IMR-90 (cell line): Measurements from ENCODE around the gene FBLN1. TPM values are rescaled to one million over a fixed set of nuclear protein-coding genes. Genes with fewer than 3 reads are reported as not detected.
A peak's percentile ranks its signal among the peaks of the same experiment; 100 is the strongest.

ENCODE experiments used
- ATAC-seq: fragments of 200-7000 bp; cut with Tn5 transposase; 2 replicates; pipeline ENCODE4 v1.9.1; 2020; ENCODE audit warnings: low read depth, mild to moderate bottlenecking, moderate library complexity
- BruUV-seq: library from RNA; stranded (reverse); fragments of 400-500 nt; replicated peaks from 2 replicates; lab custom pipeline; 2021; lab: Mats Ljungman, UMichigan
- CTCF ChIA-PET: fragments of 300-600 bp; formaldehyde crosslinking; extraction: SDS; loops from one replicate; lab custom pipeline; 2021; ENCODE audit warnings: antibody characterized with exemption; lab: Yijun Ruan, JAX
- POLR2A ChIA-PET: fragments of 300-600 bp; sonication (Branson Sonifier 250); formaldehyde crosslinking; loops from one replicate; lab custom pipeline; 2022; ENCODE audit warnings: antibody characterized with exemption; ENCODE audit not compliant: unreplicated experiment; lab: Charles Lee
- DNase-seq: peaks from one replicate; pipeline ENCODE4 v3.0.0; 2013
- H2AFZ ChIP-seq: replicated peaks from 2 replicates; pipeline ENCODE3; 2013; ENCODE audit warnings: low read length, mild to moderate bottlenecking; ENCODE audit not compliant: poor library complexity
- H2AK5ac ChIP-seq: 2 replicates; pipeline ENCODE4 v1.6.1; 2013; ENCODE audit warnings: low read depth, low read length, inconsistent platforms
- H2AK9ac ChIP-seq: replicated peaks from 2 replicates; pipeline ENCODE3; 2013; ENCODE audit warnings: mild to moderate bottlenecking, low read depth, low read length, moderate library complexity; ENCODE audit not compliant: poor library complexity
- H2BK120ac ChIP-seq: 2 replicates; pipeline ENCODE4 v1.6.1; 2013; ENCODE audit warnings: low read depth, low read length, inconsistent platforms
- H2BK15ac ChIP-seq: 3 replicates; pipeline ENCODE4 v1.6.1; 2013; ENCODE audit warnings: low read depth, low read length, inconsistent platforms
- H2BK20ac ChIP-seq: 2 replicates; pipeline ENCODE4 v1.6.1; 2013; ENCODE audit warnings: low read depth, mild to moderate bottlenecking, inconsistent platforms, low read length, moderate library complexity
- H2BK5ac ChIP-seq: 2 replicates; pipeline ENCODE4 v1.6.1; 2013; ENCODE audit warnings: mild to moderate bottlenecking, low read depth, low read length, inconsistent platforms; ENCODE audit not compliant: poor library complexity, severe bottlenecking
- H3K14ac ChIP-seq: replicated peaks from 2 replicates; pipeline ENCODE4 v1.6.1; 2013; ENCODE audit warnings: low read depth, low read length, inconsistent platforms
- H3K18ac ChIP-seq: 2 replicates; pipeline ENCODE4 v1.6.1; 2013; ENCODE audit warnings: low read depth, low read length, control low read depth
- H3K23ac ChIP-seq: 2 replicates; pipeline ENCODE4 v1.6.1; 2013; ENCODE audit warnings: low read depth, low read length, inconsistent platforms
- H3K27ac ChIP-seq: 2 replicates; pipeline ENCODE4 v1.5.1; 2013; ENCODE audit warnings: mild to moderate bottlenecking, control low read depth, low read length; ENCODE audit not compliant: insufficient read depth
- H3K27me3 ChIP-seq: 2 replicates; pipeline ENCODE4 v1.6.1; 2013; ENCODE audit warnings: low read length; ENCODE audit not compliant: control insufficient read depth, insufficient read depth
- H3K36me3 ChIP-seq: 2 replicates; pipeline ENCODE4 v1.6.1; 2013; ENCODE audit warnings: low read length, mixed read lengths; ENCODE audit not compliant: control insufficient read depth, insufficient read depth
- H3K4ac ChIP-seq: 2 replicates; pipeline ENCODE4 v1.6.1; 2013; ENCODE audit warnings: low read depth, low read length, inconsistent platforms
- H3K4me1 ChIP-seq: 2 replicates; pipeline ENCODE4 v1.6.1; 2013; ENCODE audit warnings: low read length, mixed read lengths; ENCODE audit not compliant: control insufficient read depth, insufficient read depth
- H3K4me2 ChIP-seq: 2 replicates; pipeline ENCODE4 v1.6.1; 2013; ENCODE audit warnings: low read depth, mild to moderate bottlenecking, control low read depth, low read length, moderate library complexity
- H3K4me3 ChIP-seq: 2 replicates; pipeline ENCODE4 v1.5.1; 2013; ENCODE audit warnings: low read depth, mild to moderate bottlenecking, control low read depth, low read length, moderate library complexity; ENCODE audit not compliant: insufficient read depth
- H3K56ac ChIP-seq: 2 replicates; pipeline ENCODE4 v1.6.1; 2013; ENCODE audit warnings: low read length, inconsistent platforms; ENCODE audit not compliant: insufficient read depth; ENCODE audit errors: extremely low read depth
- H3K79me1 ChIP-seq, 2 experiments: 2 replicates each; pipeline ENCODE4 v1.6.1; 2013; ENCODE audit warnings: low read length in 2 of 2, inconsistent platforms in 1 of 2, low read depth in 1 of 2
- H3K9ac ChIP-seq: 2 replicates; pipeline ENCODE4 v1.6.1; 2013; ENCODE audit warnings: low read depth, low read length, control low read depth
- H3K9me1 ChIP-seq: 2 replicates; pipeline ENCODE4 v1.6.1; 2013; ENCODE audit warnings: low read length, inconsistent platforms; ENCODE audit not compliant: insufficient read depth
- H3K9me3 ChIP-seq: 2 replicates; pipeline ENCODE4 v1.6.1; 2013; ENCODE audit warnings: low read length; ENCODE audit not compliant: control insufficient read depth, insufficient read depth
- H4K20me1 ChIP-seq: 2 replicates; pipeline ENCODE4 v1.6.1; 2013; ENCODE audit warnings: low read length, inconsistent platforms; ENCODE audit not compliant: insufficient read depth
- H4K5ac ChIP-seq: 2 replicates; pipeline ENCODE4 v1.6.1; 2013; ENCODE audit warnings: mild to moderate bottlenecking, low read depth, low read length, control low read depth
- H4K8ac ChIP-seq, 2 experiments: 2 replicates each; pipeline ENCODE4 v1.6.1; 2013; ENCODE audit warnings: low read depth in 2 of 2, low read length in 2 of 2, control low read depth in 1 of 2, inconsistent platforms in 1 of 2
- H4K91ac ChIP-seq: 2 replicates; pipeline ENCODE4 v1.6.1; 2013; ENCODE audit warnings: low read depth, low read length, inconsistent platforms; ENCODE audit not compliant: insufficient read depth
- BHLHE40 ChIP-seq: fragments of 150-350 bp; IDR thresholded peaks from 2 replicates; pipeline ENCODE4 v1.6.1; 2016; ENCODE audit warnings: mild to moderate bottlenecking, low read depth, low read length
- CEBPB ChIP-seq: IDR thresholded peaks from 2 replicates; pipeline ENCODE4 v1.6.1; 2012; ENCODE audit warnings: low read depth, low read length, improper control_type of control experiment
- MAFK ChIP-seq: IDR thresholded peaks from 2 replicates; pipeline ENCODE4 v1.6.1; 2012; ENCODE audit warnings: low read depth, low read length, improper control_type of control experiment
- MXI1 ChIP-seq: IDR thresholded peaks from 2 replicates; pipeline ENCODE4 v1.6.1; 2012; ENCODE audit warnings: low read depth, mild to moderate bottlenecking, low read length, moderate library complexity, borderline replicate concordance
- NFE2L2 ChIP-seq: fragments of 150-350 bp; IDR thresholded peaks from 2 replicates; pipeline ENCODE4 v1.6.1; 2016; ENCODE audit warnings: low read depth, mild to moderate bottlenecking, low read length
- RAD21 ChIP-seq: IDR thresholded peaks from 2 replicates; pipeline ENCODE4 v1.6.1; 2012; ENCODE audit warnings: low read length, improper control_type of control experiment
- RCOR1 ChIP-seq: IDR thresholded peaks from 2 replicates; pipeline ENCODE4 v1.6.1; 2012; ENCODE audit warnings: mild to moderate bottlenecking, low read length, improper control_type of control experiment; ENCODE audit not compliant: insufficient replicate concordance
- RFX5 ChIP-seq: IDR thresholded peaks from 2 replicates; pipeline ENCODE4 v1.8.0; 2012; ENCODE audit warnings: low read depth, mild to moderate bottlenecking, low read length, moderate library complexity
- SMC3 ChIP-seq: fragments of 150-350 bp; IDR thresholded peaks from 2 replicates; pipeline ENCODE4 v1.6.1; 2016; ENCODE audit warnings: low read depth, mild to moderate bottlenecking, antibody characterized with exemption, low read length, moderate library complexity
- WGBS, 2 experiments: methylation state at CpG; one replicate each; pipeline versions ENCODE4 v1.1.5 to v1.1.7; 2013; ENCODE audit warnings: missing lambda C conversion rate in 2 of 2; ENCODE audit not compliant: insufficient read length in 1 of 2; ENCODE audit errors: extremely low coverage in 2 of 2; 5-methylcytosine and 5-hydroxymethylcytosine counted together
- dilution Hi-C: fragments of 300-500 bp; cut with HindIII; formaldehyde crosslinking; loops from one replicate; pipeline ENCODE4 v1.14.3; 2018; ENCODE audit warnings: low sequenced_read_pairs; ENCODE audit not compliant: unreplicated experiment
- in situ Hi-C: fragments of 300-500 bp; cut with MboI; formaldehyde crosslinking; loops from 3 replicates; pipeline ENCODE4 v1.14.3; 2019; ENCODE audit warnings: low sequenced_read_pairs, inconsistent platforms, mixed read lengths
- intact Hi-C: fragments of 100-400 bp; cut with micrococcal nuclease; formaldehyde crosslinking; loops from 2 replicates; pipeline ENCODE4 v1.10.0; 2022
- polyA plus RNA-seq, 3 experiments: library from polyadenylated mRNA; depleted of rRNA; stranded (reverse); fragments of >200 nt; gene quantifications; 2 replicates each; pipeline ENCODE4 v1.2.3, GENCODE V29; 2012; ENCODE audit warnings: low replicate concordance in 1 of 3
- total RNA-seq: library from RNA; depleted of rRNA; stranded (reverse); fragments of >200 nt; gene quantifications from 2 replicates; pipeline ENCODE4 v1.2.3, GENCODE V29; 2012
- TF ChIP-seq, protein P1 (sequence below): fragments of 150-350 bp; IDR thresholded peaks from 2 replicates; pipeline ENCODE4 v1.6.1; 2017; ENCODE audit warnings: mild to moderate bottlenecking, antibody characterized with exemption, low read length, low read depth
- TF ChIP-seq, protein P2 (sequence below): fragments of 150-350 bp; IDR thresholded peaks from 2 replicates; pipeline ENCODE4 v1.6.1; 2016; ENCODE audit warnings: low read depth, mild to moderate bottlenecking, low read length, moderate library complexity, borderline replicate concordance

The FBLN1 gene
- total and polyA plus RNA-seq, 2 of the 4 experiments (the other 2 are of a cell fraction): 11.3 to 87.9 TPM

DNA sequence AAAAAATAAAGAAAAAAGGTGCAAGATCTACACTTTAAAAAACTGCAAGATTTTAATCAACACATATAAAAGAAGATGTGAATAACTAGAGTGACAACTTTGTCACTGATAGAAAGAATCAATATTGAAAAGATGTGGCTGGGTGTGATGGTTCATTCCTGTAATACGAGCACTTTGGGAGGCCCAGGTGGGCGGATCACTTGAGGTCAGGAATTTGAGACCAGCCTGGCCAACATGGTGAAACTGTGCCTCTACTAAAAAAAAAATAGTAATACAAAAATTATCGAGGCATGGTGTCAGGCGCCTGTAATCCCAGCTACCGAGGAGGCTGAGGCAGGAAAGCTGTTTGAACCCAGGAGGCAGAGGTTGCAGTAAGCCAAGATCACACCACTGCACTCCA is 21.0 kb upstream of the FBLN1 start:
- no peaks in the 10 kb centered on the region for H3K27me3 ChIP-seq
- no peak for DNase-seq
- H2BK15ac ChIP-seq: no peak overlapping the region
- no peak overlapping the region for H4K91ac ChIP-seq
- ChIA-PET POLR2A (no interaction called here), CTCF (no interaction called here)
- no peaks in the 10 kb centered on the region for H3K36me3 ChIP-seq
- no peaks in the 10 kb centered on the region for H4K20me1 ChIP-seq
- no peak overlapping the region for H2BK5ac ChIP-seq
- peaks cover 11% of the 10 kb centered on the region for H3K9me1 ChIP-seq
- H3K9ac ChIP-seq: no peak overlapping the region
- H2AK9ac ChIP-seq: no peak overlapping the region
- no peak for ATAC-seq
- in situ Hi-C loops (no loop called here), dilution Hi-C loops (no loop called here), intact Hi-C loops (no loop called here)
- no peak overlapping the region for H3K4me3 ChIP-seq
- H3K18ac ChIP-seq: no peak overlapping the region
- TF ChIP-seq SMC3 (no peak), BHLHE40 (no peak), CEBPB (no peak), RFX5 (no peak), MAFK (no peak), RAD21 (no peak), RCOR1 (no peak), MXI1 (no peak), NFE2L2 (no peak)
- TF ChIP-seq, protein P1, sequence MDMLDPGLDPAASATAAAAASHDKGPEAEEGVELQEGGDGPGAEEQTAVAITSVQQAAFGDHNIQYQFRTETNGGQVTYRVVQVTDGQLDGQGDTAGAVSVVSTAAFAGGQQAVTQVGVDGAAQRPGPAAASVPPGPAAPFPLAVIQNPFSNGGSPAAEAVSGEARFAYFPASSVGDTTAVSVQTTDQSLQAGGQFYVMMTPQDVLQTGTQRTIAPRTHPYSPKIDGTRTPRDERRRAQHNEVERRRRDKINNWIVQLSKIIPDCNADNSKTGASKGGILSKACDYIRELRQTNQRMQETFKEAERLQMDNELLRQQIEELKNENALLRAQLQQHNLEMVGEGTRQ: no peak
- TF ChIP-seq, protein P2, sequence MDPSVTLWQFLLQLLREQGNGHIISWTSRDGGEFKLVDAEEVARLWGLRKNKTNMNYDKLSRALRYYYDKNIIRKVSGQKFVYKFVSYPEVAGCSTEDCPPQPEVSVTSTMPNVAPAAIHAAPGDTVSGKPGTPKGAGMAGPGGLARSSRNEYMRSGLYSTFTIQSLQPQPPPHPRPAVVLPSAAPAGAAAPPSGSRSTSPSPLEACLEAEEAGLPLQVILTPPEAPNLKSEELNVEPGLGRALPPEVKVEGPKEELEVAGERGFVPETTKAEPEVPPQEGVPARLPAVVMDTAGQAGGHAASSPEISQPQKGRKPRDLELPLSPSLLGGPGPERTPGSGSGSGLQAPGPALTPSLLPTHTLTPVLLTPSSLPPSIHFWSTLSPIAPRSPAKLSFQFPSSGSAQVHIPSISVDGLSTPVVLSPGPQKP: no peak
- no peak overlapping the region for H3K56ac ChIP-seq
- no peak overlapping the region for H2AK5ac ChIP-seq
- no peak overlapping the region for H2BK20ac ChIP-seq
- H3K23ac ChIP-seq: no peak overlapping the region
- no peak overlapping the region for H4K8ac ChIP-seq
- no peak overlapping the region for H3K14ac ChIP-seq
- H3K9me3 ChIP-seq: peaks cover 3% of the 10 kb centered on the region; the same call in 1 of the 2 replicates
- no peak overlapping the region for H4K5ac ChIP-seq
- no peak overlapping the region for H3K4me2 ChIP-seq
- no peak overlapping the region for H2AFZ ChIP-seq
- H3K27ac ChIP-seq: no peak overlapping the region
- no CpG with 5 or more reads among the region's 5 CpGs for WGBS, 2 experiments
- H3K79me1 ChIP-seq: no peaks in the 10 kb centered on the region
- no TSS peak for BruUV-seq
- peak overlapping the region; percentile 31; the same call in 1 of the 2 replicates for H3K4ac ChIP-seq
- peak overlapping the region; percentile 44; the same call in 1 of the 2 replicates for H2BK120ac ChIP-seq
- H3K4me1 ChIP-seq: peaks cover 12% of the 10 kb centered on the region
